ENCODE results near the gene PPARG. TPM values are rescaled to one million over a fixed set of nuclear protein-coding genes. Genes with fewer than 3 reads are reported as not detected.
"Not testable (repeated sequence)": the region's sequence is repeated elsewhere in the genome, so short reads cannot be mapped to it uniquely, and the experiment has no call there.

PPARG gene
- total and polyA plus RNA-seq, 2 experiments from 2014 or later, result 0.49 to 0.76 TPM

- in situ Hi-C loops (cut with MboI), result no loop called here
- H3K27ac ChIP-seq, result no peak overlapping the region
These were observed 156.0 kb downstream of the PPARG start for GRCh38 chr3:12444582-12445471.

GRCh38 chr3:12445523-12446240, 156.8 kb downstream of the PPARG start:
- DNase-seq, result no peak
- Histone ChIP-seq H3K4me2 (ENCODE audit: unreplicated experiment) (no peak overlapping the region), H3K27ac (no peak overlapping the region), H3K9me2 (ENCODE audit: insufficient read depth) (no peaks in the 10 kb centered on the region), H3K79me2 (ENCODE audit: insufficient read depth) (no peaks in the 10 kb centered on the region), H2AFZ (no peak overlapping the region), H3K9me3 (ENCODE audit: low read depth) (no peaks in the 10 kb centered on the region), H3K4me3 (no peak overlapping the region), H3K9ac (no peak overlapping the region), H3K27me3 (replicated peaks; ENCODE audit: insufficient read depth) (peaks cover 15% of the 10 kb centered on the region), H3K36me3 (ENCODE audit: low read depth) (no peaks in the 10 kb centered on the region), H3K4me1 (ENCODE audit: insufficient read depth) (no peaks in the 10 kb centered on the region), H3F3A (ENCODE audit: insufficient read depth) (no peaks in the 10 kb centered on the region), H4K20me1 (ENCODE audit: insufficient read depth) (no peaks in the 10 kb centered on the region)
- TF ChIP-seq EZH2 (IDR thresholded peaks at IDR 0.05; ENCODE audit: insufficient read depth, poor library complexity, severe bottlenecking) (no peak), EZH2phosphoT487 (IDR thresholded peaks at IDR 0.05; ENCODE audit: insufficient read depth, low read depth) (no peak)
- in situ Hi-C loops (cut with MboI), result no loop called here
- 74 to 80% methylated on average over 8 of the region's 8 CpGs for WGBS, 2 experiments (ENCODE audit: low coverage in 1 of 2, low lambda C conversion rate in 2 of 2, missing lambda C conversion rate in 2 of 2)

More at GRCh38 chr3:12444582-12445471, 156.0 kb downstream of the PPARG start:
- Histone ChIP-seq H4K20me1 (ENCODE audit: insufficient read depth) (no peaks in the 10 kb centered on the region), H3K36me3 (ENCODE audit: low read depth) (no peaks in the 10 kb centered on the region), H3K79me2 (ENCODE audit: insufficient read depth) (no peaks in the 10 kb centered on the region), H3K9me2 (ENCODE audit: insufficient read depth) (no peaks in the 10 kb centered on the region), H3K9ac (no peak overlapping the region), H3K4me3 (no peak overlapping the region), H2AFZ (no peak overlapping the region), H3K27me3 (replicated peaks; ENCODE audit: insufficient read depth) (peaks cover 15% of the 10 kb centered on the region), H3K9me3 (ENCODE audit: low read depth) (no peaks in the 10 kb centered on the region), H3K4me1 (ENCODE audit: insufficient read depth) (no peaks in the 10 kb centered on the region), H3F3A (ENCODE audit: insufficient read depth) (no peaks in the 10 kb centered on the region), H3K4me2 (ENCODE audit: unreplicated experiment) (no peak overlapping the region)
- no peak for TF ChIP-seq EZH2phosphoT487 (IDR thresholded peaks at IDR 0.05; ENCODE audit: insufficient read depth, low read depth)
- no peak for TF ChIP-seq EZH2 (IDR thresholded peaks at IDR 0.05; ENCODE audit: insufficient read depth, poor library complexity, severe bottlenecking)
- no peak for DNase-seq
- 84 to 89% methylated on average over 24 of the region's 24 CpGs for WGBS, 2 experiments (ENCODE audit: low coverage in 1 of 2, low lambda C conversion rate in 2 of 2, missing lambda C conversion rate in 2 of 2)

- peaks cover 15% of the 10 kb centered on the region for H3K27me3 ChIP-seq (replicated peaks; ENCODE audit: insufficient read depth)
- H2AFZ ChIP-seq, result no peak overlapping the region
- in situ Hi-C loops (cut with MboI), result no loop called here
- H3F3A ChIP-seq (ENCODE audit: insufficient read depth), result no peaks in the 10 kb centered on the region
- no peaks in the 10 kb centered on the region for H3K36me3 ChIP-seq (ENCODE audit: low read depth)
- H3K27ac ChIP-seq, result no peak overlapping the region
- no peaks in the 10 kb centered on the region for H4K20me1 ChIP-seq (ENCODE audit: insufficient read depth)
- WGBS, 2 experiments (ENCODE audit: low coverage in 1 of 2, low lambda C conversion rate in 2 of 2, missing lambda C conversion rate in 2 of 2), result 82 to 86% methylated on average over 7 of the region's 7 CpGs
- H3K9me2 ChIP-seq (ENCODE audit: insufficient read depth), result no peaks in the 10 kb centered on the region
- no peak overlapping the region for H3K9ac ChIP-seq
- DNase-seq, result no peak
- H3K4me2 ChIP-seq (ENCODE audit: unreplicated experiment), result no peak overlapping the region
- TF ChIP-seq EZH2 (IDR thresholded peaks at IDR 0.05; ENCODE audit: insufficient read depth, poor library complexity, severe bottlenecking) (no peak), EZH2phosphoT487 (IDR thresholded peaks at IDR 0.05; ENCODE audit: insufficient read depth, low read depth) (no peak)
- H3K4me1 ChIP-seq (ENCODE audit: insufficient read depth), result no peaks in the 10 kb centered on the region
- H3K9me3 ChIP-seq (ENCODE audit: low read depth), result no peaks in the 10 kb centered on the region
- no peaks in the 10 kb centered on the region for H3K79me2 ChIP-seq (ENCODE audit: insufficient read depth)
- no peak overlapping the region for H3K4me3 ChIP-seq
These were observed 157.4 kb downstream of the PPARG start for GRCh38 chr3:12446298-12446697.

GRCh38 chr3:12447075-12447474, 158.2 kb downstream of the PPARG start:
- 74 to 78% methylated on average over 4 of the region's 4 CpGs for WGBS, 2 experiments (ENCODE audit: low coverage in 1 of 2, low lambda C conversion rate in 2 of 2, missing lambda C conversion rate in 2 of 2)
- no peaks in the 10 kb centered on the region for H3F3A ChIP-seq (ENCODE audit: insufficient read depth)
- in situ Hi-C loops (cut with MboI), result no loop called here
- no peak overlapping the region for H2AFZ ChIP-seq
- peaks cover 15% of the 10 kb centered on the region for H3K27me3 ChIP-seq (replicated peaks; ENCODE audit: insufficient read depth)
- H3K9ac ChIP-seq, result no peak overlapping the region
- no peaks in the 10 kb centered on the region for H3K9me2 ChIP-seq (ENCODE audit: insufficient read depth)
- no peaks in the 10 kb centered on the region for H3K9me3 ChIP-seq (ENCODE audit: low read depth)
- no peaks in the 10 kb centered on the region for H3K36me3 ChIP-seq (ENCODE audit: low read depth)
- H3K4me3 ChIP-seq, result no peak overlapping the region
- H3K4me2 ChIP-seq (ENCODE audit: unreplicated experiment), result no peak overlapping the region
- no peak for DNase-seq
- H3K79me2 ChIP-seq (ENCODE audit: insufficient read depth), result no peaks in the 10 kb centered on the region
- no peaks in the 10 kb centered on the region for H4K20me1 ChIP-seq (ENCODE audit: insufficient read depth)
- no peaks in the 10 kb centered on the region for H3K4me1 ChIP-seq (ENCODE audit: insufficient read depth)
- no peak for TF ChIP-seq EZH2 (IDR thresholded peaks at IDR 0.05; ENCODE audit: insufficient read depth, poor library complexity, severe bottlenecking)
- no peak for TF ChIP-seq EZH2phosphoT487 (IDR thresholded peaks at IDR 0.05; ENCODE audit: insufficient read depth, low read depth)
- H3K27ac ChIP-seq, result no peak overlapping the region

- H3K9me3 ChIP-seq (ENCODE audit: low read depth); H2AFZ ChIP-seq; H3K4me3 ChIP-seq; H3K4me2 ChIP-seq (ENCODE audit: unreplicated experiment); H3K9ac ChIP-seq; H3F3A ChIP-seq (ENCODE audit: insufficient read depth); H3K27ac ChIP-seq; H4K20me1 ChIP-seq (ENCODE audit: insufficient read depth); H3K79me2 ChIP-seq (ENCODE audit: insufficient read depth); DNase-seq; H3K27me3 ChIP-seq (replicated peaks; ENCODE audit: insufficient read depth); H3K9me2 ChIP-seq (ENCODE audit: insufficient read depth); H3K4me1 ChIP-seq (ENCODE audit: insufficient read depth); in situ Hi-C loops (cut with MboI); H3K36me3 ChIP-seq (ENCODE audit: low read depth): not testable (repeated sequence)
- WGBS, 2 experiments (ENCODE audit: low coverage in 1 of 2, low lambda C conversion rate in 2 of 2, missing lambda C conversion rate in 2 of 2), result 83 to 89% methylated on average over 4 of the region's 4 CpGs
These were observed 159.7 kb downstream of the PPARG start for GRCh38 chr3:12448404-12449202.
